ENCODE results near the gene OSBP.

OSBP gene

DNA sequence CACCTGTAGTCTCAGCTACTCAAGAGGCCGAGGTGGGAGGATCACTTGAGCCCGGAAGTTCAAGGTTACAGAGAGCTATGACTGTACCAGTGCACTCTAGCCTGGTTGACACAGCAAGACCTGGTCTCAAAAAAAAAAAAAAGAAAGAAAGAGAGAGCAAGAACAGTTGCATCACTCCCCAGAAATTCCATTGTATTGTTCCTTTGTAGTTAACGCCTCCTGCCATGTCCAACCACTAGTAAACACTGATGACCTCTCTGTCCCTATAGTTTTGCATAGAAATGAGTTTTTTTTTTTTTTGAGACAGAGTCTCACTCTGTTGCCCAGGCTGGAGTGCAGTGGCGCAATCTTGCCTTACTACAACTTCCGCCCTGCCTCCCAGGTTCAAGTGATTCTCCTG is 42.5 kb upstream of the OSBP start:
- Histone ChIP-seq H3K9me2 (ENCODE audit: low read depth, low read length) (no peaks in the 10 kb centered on the region), H3K4me2 (ENCODE audit: low read length) (no peak overlapping the region), H3K4me3 (ENCODE audit: low read depth, low read length, poor library complexity, severe bottlenecking) (no peak overlapping the region), H3K4me1 (ENCODE audit: insufficient read depth, low read length, severe bottlenecking) (peaks cover 7% of the 10 kb centered on the region), H3K36me3 (ENCODE audit: insufficient read depth, low read length) (peaks cover 92% of the 10 kb centered on the region), H4K20me1 (ENCODE audit: insufficient read depth, low read length) (no peaks in the 10 kb centered on the region), H3K27me3 (ENCODE audit: insufficient read depth, low read length) (no peaks in the 10 kb centered on the region), H3K9ac (ENCODE audit: low read length) (no peak overlapping the region), H3K79me2 (ENCODE audit: insufficient read depth, low read length) (0 out of 2 replicates have a peak, but pooled peaks cover 4% of the 10 kb centered on the region), H3F3A (ENCODE audit: insufficient read depth, low read length) (no peaks in the 10 kb centered on the region), H2AFZ (ENCODE audit: low read length) (no peak overlapping the region), H3K27ac (ENCODE audit: low read depth, low read length, poor library complexity, severe bottlenecking) (no peak overlapping the region), H3K9me3 (ENCODE audit: low read length) (no peaks in the 10 kb centered on the region)
- TF ChIP-seq EZH2 (IDR thresholded peaks at IDR 0.05; ENCODE audit: borderline replicate concordance, low read length): no peak
- TF ChIP-seq, protein P1, sequence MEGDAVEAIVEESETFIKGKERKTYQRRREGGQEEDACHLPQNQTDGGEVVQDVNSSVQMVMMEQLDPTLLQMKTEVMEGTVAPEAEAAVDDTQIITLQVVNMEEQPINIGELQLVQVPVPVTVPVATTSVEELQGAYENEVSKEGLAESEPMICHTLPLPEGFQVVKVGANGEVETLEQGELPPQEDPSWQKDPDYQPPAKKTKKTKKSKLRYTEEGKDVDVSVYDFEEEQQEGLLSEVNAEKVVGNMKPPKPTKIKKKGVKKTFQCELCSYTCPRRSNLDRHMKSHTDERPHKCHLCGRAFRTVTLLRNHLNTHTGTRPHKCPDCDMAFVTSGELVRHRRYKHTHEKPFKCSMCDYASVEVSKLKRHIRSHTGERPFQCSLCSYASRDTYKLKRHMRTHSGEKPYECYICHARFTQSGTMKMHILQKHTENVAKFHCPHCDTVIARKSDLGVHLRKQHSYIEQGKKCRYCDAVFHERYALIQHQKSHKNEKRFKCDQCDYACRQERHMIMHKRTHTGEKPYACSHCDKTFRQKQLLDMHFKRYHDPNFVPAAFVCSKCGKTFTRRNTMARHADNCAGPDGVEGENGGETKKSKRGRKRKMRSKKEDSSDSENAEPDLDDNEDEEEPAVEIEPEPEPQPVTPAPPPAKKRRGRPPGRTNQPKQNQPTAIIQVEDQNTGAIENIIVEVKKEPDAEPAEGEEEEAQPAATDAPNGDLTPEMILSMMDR (IDR thresholded peaks at IDR 0.05; ENCODE audit: low read length): no peak

DNA sequence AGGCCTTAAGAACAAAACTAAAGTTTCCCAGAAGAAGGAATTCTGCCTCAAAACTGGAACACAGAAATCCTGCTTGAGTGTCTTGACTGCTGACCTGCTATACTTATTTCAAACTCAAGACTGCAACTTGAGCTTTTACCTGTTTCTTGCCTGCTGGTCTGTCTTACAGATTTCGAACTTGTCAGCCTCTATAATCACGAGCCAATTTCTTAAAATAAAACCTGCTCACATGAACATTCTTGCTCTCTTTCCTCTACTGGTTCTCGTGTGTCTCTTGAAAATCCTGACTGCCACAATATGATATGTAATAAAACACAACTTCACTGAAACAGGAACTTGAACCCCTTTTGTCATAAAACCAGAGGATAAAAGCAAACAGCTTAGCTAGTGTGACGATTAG is 39.3 kb upstream of the OSBP start:
- Histone ChIP-seq H2AFZ (ENCODE audit: low read length) (no peak overlapping the region), H3K4me3 (ENCODE audit: low read depth, low read length, poor library complexity, severe bottlenecking) (no peak overlapping the region), H3K4me2 (ENCODE audit: low read length) (no peak overlapping the region), H3K79me2 (ENCODE audit: insufficient read depth, low read length) (no peaks in the 10 kb centered on the region), H3K27me3 (ENCODE audit: insufficient read depth, low read length) (no peaks in the 10 kb centered on the region), H3K9ac (ENCODE audit: low read length) (no peak overlapping the region), H3K9me2 (ENCODE audit: low read depth, low read length) (no peaks in the 10 kb centered on the region), H3K36me3 (ENCODE audit: insufficient read depth, low read length) (peaks cover 97% of the 10 kb centered on the region), H3K4me1 (ENCODE audit: insufficient read depth, low read length, severe bottlenecking) (no peaks in the 10 kb centered on the region), H3K9me3 (ENCODE audit: low read length) (no peaks in the 10 kb centered on the region), H3K27ac (ENCODE audit: low read depth, low read length, poor library complexity, severe bottlenecking) (no peak overlapping the region), H3F3A (ENCODE audit: insufficient read depth, low read length) (no peaks in the 10 kb centered on the region), H4K20me1 (ENCODE audit: insufficient read depth, low read length) (no peaks in the 10 kb centered on the region)
- TF ChIP-seq, protein P1 (IDR thresholded peaks at IDR 0.05; ENCODE audit: low read length): no peak
- no peak for TF ChIP-seq EZH2 (IDR thresholded peaks at IDR 0.05; ENCODE audit: borderline replicate concordance, low read length)

DNA sequence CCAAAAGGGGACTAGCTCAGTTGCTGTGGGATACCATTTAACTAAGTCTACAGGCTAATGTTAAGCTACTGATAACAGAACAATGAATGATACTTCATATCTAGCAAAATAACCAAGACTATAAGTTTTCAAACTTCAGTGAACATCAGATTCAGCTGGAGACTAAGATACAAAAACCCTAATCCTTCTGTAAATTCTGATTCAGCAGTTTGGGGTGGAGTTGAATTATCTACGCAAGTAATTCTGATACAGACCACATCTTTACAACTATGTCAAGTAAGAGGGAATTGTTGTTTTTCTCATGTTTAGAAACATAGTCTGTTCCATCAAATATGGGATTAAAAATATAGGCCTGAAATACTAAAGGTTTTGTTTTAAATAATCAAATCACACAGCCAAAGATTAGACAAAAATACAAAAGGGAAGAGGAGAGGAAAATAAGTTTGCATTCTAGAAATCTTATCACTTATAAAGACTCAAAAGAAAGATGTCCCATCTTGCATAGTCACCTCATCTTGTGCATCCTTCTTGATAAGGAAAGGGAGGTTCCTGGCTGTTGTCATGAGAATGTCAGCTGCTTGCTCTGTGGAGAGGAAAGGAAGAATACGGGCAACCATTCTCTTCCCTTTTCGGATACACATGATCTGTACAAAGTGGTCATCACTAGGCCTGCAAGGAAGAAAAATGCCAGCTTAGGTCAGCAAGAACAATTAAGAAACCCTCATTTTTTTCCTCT is 31.8 kb upstream of the OSBP start:
- H3K4me1 ChIP-seq (ENCODE audit: insufficient read depth, low read length, severe bottlenecking): no peaks in the 10 kb centered on the region
- no peaks in the 10 kb centered on the region for H3K9me2 ChIP-seq (ENCODE audit: low read depth, low read length)
- H3K36me3 ChIP-seq (ENCODE audit: insufficient read depth, low read length): peaks cover 95% of the 10 kb centered on the region
- no peaks in the 10 kb centered on the region for H3F3A ChIP-seq (ENCODE audit: insufficient read depth, low read length)
- no peak overlapping the region for H3K4me3 ChIP-seq (ENCODE audit: low read depth, low read length, poor library complexity, severe bottlenecking)
- H3K27me3 ChIP-seq (ENCODE audit: insufficient read depth, low read length): no peaks in the 10 kb centered on the region
- no peak for TF ChIP-seq EZH2 (IDR thresholded peaks at IDR 0.05; ENCODE audit: borderline replicate concordance, low read length)
- TF ChIP-seq, protein P1 (IDR thresholded peaks at IDR 0.05; ENCODE audit: low read length): no peak
- no peak overlapping the region for H3K27ac ChIP-seq (ENCODE audit: low read depth, low read length, poor library complexity, severe bottlenecking)
- H4K20me1 ChIP-seq (ENCODE audit: insufficient read depth, low read length): no peaks in the 10 kb centered on the region
- H3K79me2 ChIP-seq (ENCODE audit: insufficient read depth, low read length): no peaks in the 10 kb centered on the region
- H3K4me2 ChIP-seq (ENCODE audit: low read length): no peak overlapping the region
- no peak overlapping the region for H2AFZ ChIP-seq (ENCODE audit: low read length)
- no peaks in the 10 kb centered on the region for H3K9me3 ChIP-seq (ENCODE audit: low read length)
- H3K9ac ChIP-seq (ENCODE audit: low read length): no peak overlapping the region

Measured in OCI-LY1 (cell line).